Vagina (tissue), 2 donors: ENCODE results near the gene IL25.

ENCODE experiments used
- POLR2A ChIP-seq, 2 donors: fragments of 450-650 bp; IDR thresholded peaks; one replicate each; pipeline ENCODE4 v1.6.1; 2017; ENCODE audit warnings: antibody characterized with exemption in 2 of 2, mild to moderate bottlenecking in 2 of 2, moderate library complexity in 2 of 2
- POLR2AphosphoS5 ChIP-seq, 2 donors: sonication (generic); formaldehyde crosslinking; IDR thresholded peaks; one replicate each; pipeline ENCODE4 v1.9.0; 2017; ENCODE audit warnings: antibody characterized with exemption in 2 of 2, mild to moderate bottlenecking in 2 of 2, low read depth in 1 of 2; ENCODE audit not compliant: insufficient read depth in 1 of 2

- TF ChIP-seq POLR2AphosphoS5 (IDR thresholded peaks at IDR 0.05; ENCODE audit: insufficient read depth in 1 of 2, low read depth in 1 of 2): no peak
- no peak for TF ChIP-seq POLR2A (IDR thresholded peaks at IDR 0.05)
Observed at GRCh38 chr14:23358042-23358441, 14.6 kb upstream of the IL25 start.
